Neural progenitor cell (in vitro differentiated cells): ENCODE results near the gene CKS1B. TPM values are rescaled to one million over a fixed set of nuclear protein-coding genes. Genes with fewer than 3 reads are reported as not detected.
A peak's percentile ranks its signal among the peaks of the same experiment; 100 is the strongest.

Experiments used
- DNase-seq: peaks from one replicate; pipeline ENCODE4 v3.0.0-alpha.2; 2016; ENCODE audit warnings: low spot score
- H2AFZ ChIP-seq: fragments of 200-600 bp; sonication (generic); replicated peaks from 2 replicates; pipeline ENCODE4 v1.6.1; 2016; ENCODE audit warnings: antibody characterized with exemption
- H3F3A ChIP-seq: fragments of 200-600 bp; sonication (generic); 2 replicates; pipeline ENCODE4 v1.6.1; 2016; ENCODE audit warnings: antibody characterized with exemption, low read depth
- H3K27ac ChIP-seq: fragments of 200-600 bp; sonication (generic); 2 replicates; pipeline ENCODE4 v1.5.1; 2016; ENCODE audit warnings: mild to moderate bottlenecking
- H3K27me3 ChIP-seq: fragments of 200-600 bp; sonication (generic); 2 replicates; pipeline ENCODE4 v1.6.1; 2016; ENCODE audit warnings: mild to moderate bottlenecking, moderate library complexity
- H3K36me3 ChIP-seq: fragments of 200-600 bp; sonication (generic); 2 replicates; pipeline ENCODE4 v1.5.1; 2016
- H3K4me1 ChIP-seq: fragments of 200-600 bp; sonication (generic); 2 replicates; pipeline ENCODE4 v1.6.1; 2016; ENCODE audit warnings: mixed run types
- H3K4me2 ChIP-seq: fragments of 200-600 bp; sonication (generic); 2 replicates; pipeline ENCODE4 v1.6.1; 2016
- H3K4me3 ChIP-seq: fragments of 200-600 bp; sonication (generic); 2 replicates; pipeline ENCODE4 v1.5.1; 2016
- H3K79me2 ChIP-seq: fragments of 200-600 bp; sonication (generic); 2 replicates; pipeline ENCODE4 v1.6.1; 2016; ENCODE audit warnings: low read depth
- H3K9ac ChIP-seq: fragments of 200-600 bp; sonication (generic); 2 replicates; pipeline ENCODE4 v1.6.1; 2016
- H3K9me3 ChIP-seq: fragments of 200-600 bp; sonication (generic); 2 replicates; pipeline ENCODE4 v1.5.1; 2016; ENCODE audit warnings: low read depth
- H4K20me1 ChIP-seq: fragments of 200-600 bp; sonication (generic); 2 replicates; pipeline ENCODE4 v1.6.1; 2016; ENCODE audit warnings: low read depth
- H3K27ac Mint-ChIP-seq: 3 replicates; pipeline ENCODE4 v1.8.0; 2021; ENCODE audit warnings: mixed read lengths
- H3K27me3 Mint-ChIP-seq: 2 replicates; pipeline ENCODE4 v1.8.0; 2022; ENCODE audit warnings: low read depth, mild to moderate bottlenecking, inconsistent platforms, moderate library complexity, mixed read lengths; ENCODE audit not compliant: insufficient read depth
- H3K36me3 Mint-ChIP-seq: 3 replicates; pipeline ENCODE4 v1.8.0; 2021; ENCODE audit warnings: mixed read lengths
- H3K4me1 Mint-ChIP-seq: 3 replicates; pipeline ENCODE4 v1.8.0; 2021; ENCODE audit warnings: mixed read lengths
- H3K4me3 Mint-ChIP-seq: 3 replicates; pipeline ENCODE4 v1.8.0; 2021; ENCODE audit warnings: mild to moderate bottlenecking, moderate library complexity, mixed read lengths
- H3K9me3 Mint-ChIP-seq: 3 replicates; pipeline ENCODE4 v1.8.0; 2020; ENCODE audit warnings: mixed read lengths
- CTCF ChIP-seq: fragments of 200-600 bp; sonication (generic); IDR thresholded peaks from 2 replicates; pipeline ENCODE4 v1.5.1; 2017; ENCODE audit warnings: antibody characterized with exemption, mild to moderate bottlenecking
- EZH2 ChIP-seq: fragments of 200-600 bp; sonication (generic); IDR thresholded peaks from 2 replicates; pipeline ENCODE4 v1.6.1; 2017; ENCODE audit warnings: antibody characterized with exemption, mild to moderate bottlenecking, moderate library complexity
- EZH2phosphoT487 ChIP-seq: fragments of 200-600 bp; sonication (generic); IDR thresholded peaks from 2 replicates; pipeline ENCODE4 v1.6.1; 2017; ENCODE audit warnings: antibody characterized with exemption
- total RNA-seq: library from RNA; depleted of rRNA; stranded (reverse); fragments of >200 nt; gene quantifications from 2 replicates; pipeline ENCODE4 v1.2.3, GENCODE V29; 2015; ENCODE audit warnings: low replicate concordance

The CKS1B gene
- total RNA-seq, 1 donor from 2014 or later = 297 TPM

DNA sequence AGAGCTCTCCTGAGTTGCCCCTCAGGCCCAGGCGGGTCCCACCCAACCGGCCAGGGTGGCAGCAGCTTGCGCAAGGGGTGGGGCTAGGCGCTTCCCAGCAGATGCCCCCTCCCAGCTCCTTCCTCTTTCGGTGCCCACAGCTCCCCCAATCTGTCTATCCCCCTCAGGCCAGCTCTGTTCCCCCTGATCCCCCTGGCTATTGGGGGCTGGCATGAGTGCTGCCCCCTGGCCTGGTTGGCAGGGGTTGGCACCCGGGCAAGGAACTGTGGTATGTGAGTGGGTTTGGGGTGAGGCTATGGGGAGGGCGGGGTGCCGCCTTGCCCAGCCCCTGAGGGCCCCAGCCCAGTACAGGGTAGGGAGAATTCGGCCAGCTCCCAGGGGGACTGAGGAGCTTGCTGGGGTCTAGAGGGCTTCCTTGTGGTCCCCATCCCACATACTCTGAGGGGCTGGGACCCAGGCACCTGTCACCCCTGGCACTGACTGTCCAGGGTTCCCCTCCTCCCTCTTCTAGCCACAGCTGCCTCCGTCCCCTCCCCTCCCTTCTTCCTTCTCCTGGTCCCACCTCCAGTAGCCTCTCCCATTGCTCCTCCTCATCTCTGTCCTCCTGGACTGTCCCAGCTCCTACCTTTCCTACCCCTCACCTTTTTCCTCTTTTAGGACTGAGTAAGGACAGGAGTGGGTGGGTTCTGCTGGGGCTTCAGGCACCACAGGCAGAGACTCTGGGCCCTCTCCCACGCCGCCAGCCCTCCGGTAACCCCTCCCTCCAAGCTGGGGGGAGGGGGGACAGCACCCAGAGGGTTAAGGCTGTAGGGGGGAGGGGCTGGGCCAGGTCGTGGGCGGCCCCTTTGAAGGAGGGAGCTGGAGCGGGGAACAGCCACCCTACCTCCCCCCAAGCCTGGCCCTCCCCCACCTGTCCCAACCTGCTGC lies 33.8 kb downstream of the CKS1B start:
- Mint-ChIP-seq H3K27me3 (peaks cover 2% of the 10 kb centered on the region), H3K4me1 (peaks cover 32% of the 10 kb centered on the region), H3K9me3 (peaks cover 2% of the 10 kb centered on the region), H3K4me3 (no peak overlapping the region), H3K36me3 (no peaks in the 10 kb centered on the region), H3K27ac (no peak overlapping the region)
- H3K9me3 ChIP-seq = no peaks in the 10 kb centered on the region
- DNase-seq = no peak
- no peak overlapping the region for H3K9ac ChIP-seq
- TF ChIP-seq EZH2 (no peak), EZH2phosphoT487 (no peak), CTCF (no peak)
- peaks cover 45% of the 10 kb centered on the region for H3K79me2 ChIP-seq
- no peak overlapping the region for H2AFZ ChIP-seq
- H3K4me1 ChIP-seq = peaks cover 47% of the 10 kb centered on the region
- H3K36me3 ChIP-seq = no peaks in the 10 kb centered on the region
- H3K4me2 ChIP-seq = peak overlapping the region; percentile 65
- H3K27me3 ChIP-seq = no peaks in the 10 kb centered on the region
- peaks cover 22% of the 10 kb centered on the region for H3F3A ChIP-seq
- H4K20me1 ChIP-seq = no peaks in the 10 kb centered on the region
- no peak overlapping the region for H3K4me3 ChIP-seq
- no peak overlapping the region for H3K27ac ChIP-seq

- Histone ChIP-seq H4K20me1 (no peaks in the 10 kb centered on the region), H3K27me3 (no peaks in the 10 kb centered on the region), H3F3A (peaks cover 21% of the 10 kb centered on the region), H3K36me3 (no peaks in the 10 kb centered on the region), H3K9ac (no peak overlapping the region), H2AFZ (no peak overlapping the region), H3K4me2 (peak overlapping the region; percentile 65), H3K79me2 (peaks cover 37% of the 10 kb centered on the region), H3K4me1 (peaks cover 40% of the 10 kb centered on the region), H3K4me3 (no peak overlapping the region), H3K27ac (no peak overlapping the region), H3K9me3 (no peaks in the 10 kb centered on the region)
- Mint-ChIP-seq H3K9me3 (peaks cover 2% of the 10 kb centered on the region), H3K4me1 (peaks cover 25% of the 10 kb centered on the region), H3K27me3 (peaks cover 2% of the 10 kb centered on the region), H3K4me3 (no peak overlapping the region), H3K36me3 (no peaks in the 10 kb centered on the region), H3K27ac (no peak overlapping the region)
- DNase-seq = no peak
- no peak for TF ChIP-seq CTCF
- no peak for TF ChIP-seq EZH2phosphoT487
- TF ChIP-seq EZH2 = no peak
Measured at GRCh38 chr1:155009221-155009711, 34.8 kb downstream of the CKS1B start.

GRCh38 chr1:155009742-155010141 lies 35.3 kb downstream of the CKS1B start:
- Histone ChIP-seq H2AFZ (no peak overlapping the region), H3K36me3 (no peaks in the 10 kb centered on the region), H3K27me3 (no peaks in the 10 kb centered on the region), H3K79me2 (peaks cover 32% of the 10 kb centered on the region), H3K9me3 (no peaks in the 10 kb centered on the region), H3K4me2 (no peak overlapping the region), H3K4me1 (peaks cover 36% of the 10 kb centered on the region), H4K20me1 (no peaks in the 10 kb centered on the region), H3K4me3 (no peak overlapping the region), H3K27ac (no peak overlapping the region), H3K9ac (no peak overlapping the region), H3F3A (peaks cover 19% of the 10 kb centered on the region)
- H3K27ac Mint-ChIP-seq = no peak overlapping the region
- no peaks in the 10 kb centered on the region for H3K36me3 Mint-ChIP-seq
- peaks cover 2% of the 10 kb centered on the region for H3K27me3 Mint-ChIP-seq
- TF ChIP-seq CTCF = no peak
- no peak for TF ChIP-seq EZH2
- no peak for TF ChIP-seq EZH2phosphoT487
- H3K4me3 Mint-ChIP-seq = no peak overlapping the region
- H3K9me3 Mint-ChIP-seq = no peaks in the 10 kb centered on the region
- peaks cover 20% of the 10 kb centered on the region for H3K4me1 Mint-ChIP-seq
- DNase-seq = no peak
